Effector CD8-positive, alpha-beta T cell (primary cell): Measurements from ENCODE around the gene SRPK3.

Experiments used
- DNase-seq: peaks from one replicate; lab custom pipeline; 2025; lab: John Stamatoyannopoulos, UW

The SRPK3 gene

GRCh38 chrX:153770601-153771414 lies 10.0 kb upstream of the SRPK3 start:
- no peak for DNase-seq

DNA sequence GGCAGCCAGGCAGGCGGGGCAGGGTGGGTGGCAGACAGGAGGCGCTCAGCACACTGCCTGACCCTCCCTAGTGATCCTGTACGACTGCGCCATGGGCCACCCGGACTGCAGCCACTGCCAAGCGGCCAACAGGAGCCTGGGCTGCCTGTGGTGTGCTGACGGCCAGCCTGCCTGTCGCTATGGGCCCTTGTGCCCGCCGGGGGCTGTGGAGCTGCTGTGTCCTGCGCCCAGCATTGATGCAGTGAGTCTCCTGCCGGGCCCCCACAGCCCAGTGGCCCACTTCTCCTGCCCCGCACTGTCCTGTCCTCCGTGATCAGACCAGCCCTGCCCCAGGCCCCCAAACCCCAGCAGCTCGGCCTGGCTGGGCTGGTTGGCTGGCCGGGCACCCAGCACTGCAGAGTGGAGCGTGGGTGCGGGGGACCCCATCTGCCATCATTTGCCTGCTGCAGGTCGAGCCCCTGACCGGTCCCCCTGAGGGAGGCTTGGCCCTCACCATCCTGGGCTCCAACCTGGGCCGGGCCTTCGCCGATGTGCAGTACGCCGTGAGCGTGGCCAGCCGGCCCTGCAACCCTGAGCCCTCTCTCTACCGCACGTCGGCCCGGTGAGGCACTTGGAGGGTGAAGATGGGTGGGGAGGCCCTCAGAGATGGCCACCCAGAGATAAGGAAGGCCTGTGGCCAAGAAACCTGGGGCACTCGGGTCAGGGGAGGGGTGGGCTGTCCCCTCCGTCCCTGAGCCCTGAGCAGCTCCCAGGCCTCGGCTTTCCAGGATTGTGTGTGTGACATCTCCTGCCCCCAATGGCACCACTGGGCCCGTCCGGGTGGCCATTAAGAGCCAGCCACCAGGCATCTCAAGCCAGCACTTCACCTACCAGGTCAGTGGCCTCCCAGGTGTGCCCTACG lies 9.2 kb upstream of the SRPK3 start:
- no peak for DNase-seq

DNA sequence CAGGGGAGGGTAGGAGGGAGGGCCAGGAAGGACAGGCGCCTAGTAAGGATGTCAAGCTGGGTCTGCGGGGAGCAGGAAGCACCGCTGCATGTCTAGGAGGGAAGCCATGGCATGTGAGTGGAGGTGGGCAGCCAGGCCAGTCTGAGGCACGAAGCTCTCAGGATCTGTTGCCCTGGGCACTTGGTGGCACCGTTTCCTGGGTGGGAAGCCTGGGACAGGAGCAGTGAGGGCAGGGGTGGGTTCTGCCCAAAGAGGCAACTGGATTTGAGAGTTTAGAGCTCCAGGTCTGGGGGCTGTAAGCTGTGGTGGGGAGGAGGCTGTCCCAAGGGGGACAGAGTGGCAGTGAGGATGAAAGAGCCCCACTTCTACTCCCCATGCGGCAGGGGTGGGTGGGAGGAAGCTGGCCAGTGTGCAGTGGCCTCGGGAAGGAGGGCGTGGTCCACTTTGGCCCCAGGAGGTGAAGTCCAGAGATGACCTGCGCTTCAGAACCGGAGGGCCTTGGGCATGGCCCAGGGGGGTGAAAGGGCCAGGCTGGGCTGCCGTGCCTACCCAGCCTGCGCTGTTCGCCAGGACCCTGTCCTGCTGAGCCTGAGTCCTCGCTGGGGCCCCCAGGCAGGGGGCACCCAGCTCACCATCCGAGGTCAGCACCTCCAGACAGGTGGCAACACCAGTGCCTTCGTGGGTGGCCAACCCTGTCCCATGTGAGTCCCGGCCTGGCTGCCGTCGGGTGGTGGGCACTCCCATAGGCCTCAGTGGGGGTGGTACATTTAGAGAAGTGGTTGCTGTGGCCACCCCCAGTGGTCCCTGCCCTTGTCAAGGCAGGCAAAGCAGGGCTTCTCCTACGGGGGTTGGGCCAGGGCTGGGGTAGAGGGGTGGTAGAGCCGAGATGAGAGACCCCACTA lies 8.3 kb upstream of the SRPK3 start:
- no peak for DNase-seq

DNA sequence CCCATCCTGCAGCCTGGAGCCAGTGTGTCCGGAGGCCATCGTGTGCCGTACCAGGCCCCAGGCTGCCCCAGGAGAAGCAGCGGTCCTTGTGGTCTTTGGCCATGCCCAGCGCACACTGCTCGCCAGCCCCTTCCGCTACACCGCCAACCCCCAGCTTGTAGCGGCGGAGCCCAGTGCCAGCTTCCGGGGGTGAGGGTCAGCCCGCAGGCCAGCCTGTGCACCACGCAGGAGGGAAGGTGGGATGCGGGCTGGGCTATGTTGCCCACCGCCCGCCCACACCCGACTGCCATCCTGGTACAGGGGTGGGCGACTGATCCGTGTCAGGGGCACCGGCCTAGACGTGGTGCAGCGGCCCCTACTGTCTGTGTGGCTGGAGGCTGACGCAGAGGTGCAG lies 7.6 kb upstream of the SRPK3 start:
- no peak for DNase-seq

- no peak for DNase-seq
Measured at GRCh38 chrX:153773741-153774575, 6.9 kb upstream of the SRPK3 start.

- DNase-seq, result no peak
Measured at GRCh38 chrX:153774576-153775292, 6.1 kb upstream of the SRPK3 start.

DNA sequence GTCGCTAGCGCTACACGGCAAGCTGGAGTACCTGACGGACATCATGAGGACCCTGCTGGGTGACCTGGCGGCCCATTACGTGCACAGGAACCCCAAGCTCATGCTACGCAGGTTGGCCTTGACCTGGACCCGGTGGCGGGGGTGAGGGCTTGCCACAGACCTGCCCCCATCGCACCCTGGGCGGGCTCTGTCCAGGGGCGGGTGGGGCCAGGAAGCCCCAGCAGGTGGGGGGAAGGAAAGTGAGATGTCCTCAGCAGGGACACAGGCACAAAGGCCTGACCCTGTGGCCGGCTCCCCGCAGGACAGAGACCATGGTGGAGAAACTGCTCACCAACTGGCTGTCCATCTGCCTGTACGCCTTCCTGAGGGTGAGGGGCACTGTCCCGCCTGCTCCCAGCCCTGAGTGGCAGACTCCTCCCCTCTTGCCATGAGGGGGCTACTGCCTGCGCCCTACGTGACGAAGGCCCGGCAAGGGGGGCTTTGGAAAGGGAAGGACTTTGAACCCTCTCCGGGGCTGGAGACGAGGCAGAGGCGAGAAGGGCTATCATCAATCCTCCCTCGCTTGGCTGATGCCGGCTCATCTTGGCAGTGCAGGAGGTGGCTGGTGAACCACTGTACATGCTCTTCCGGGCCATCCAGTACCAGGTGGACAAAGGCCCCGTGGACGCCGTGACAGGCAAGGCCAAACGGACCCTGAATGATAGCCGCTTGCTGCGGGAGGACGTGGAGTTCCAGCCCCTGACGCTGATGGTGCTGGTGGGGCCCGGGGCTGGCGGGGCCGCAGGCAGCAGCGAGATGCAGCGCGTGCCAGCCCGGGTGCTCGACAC lies 5.3 kb upstream of the SRPK3 start:
- DNase-seq, result no peak

GRCh38 chrX:153776120-153776599 lies 4.7 kb upstream of the SRPK3 start:
- no peak for DNase-seq

- DNase-seq, result no peak
Measured at GRCh38 chrX:153776611-153777045, 4.2 kb upstream of the SRPK3 start.

GRCh38 chrX:153777261-153778090 lies 3.4 kb upstream of the SRPK3 start:
- DNase-seq, result no peak

DNA sequence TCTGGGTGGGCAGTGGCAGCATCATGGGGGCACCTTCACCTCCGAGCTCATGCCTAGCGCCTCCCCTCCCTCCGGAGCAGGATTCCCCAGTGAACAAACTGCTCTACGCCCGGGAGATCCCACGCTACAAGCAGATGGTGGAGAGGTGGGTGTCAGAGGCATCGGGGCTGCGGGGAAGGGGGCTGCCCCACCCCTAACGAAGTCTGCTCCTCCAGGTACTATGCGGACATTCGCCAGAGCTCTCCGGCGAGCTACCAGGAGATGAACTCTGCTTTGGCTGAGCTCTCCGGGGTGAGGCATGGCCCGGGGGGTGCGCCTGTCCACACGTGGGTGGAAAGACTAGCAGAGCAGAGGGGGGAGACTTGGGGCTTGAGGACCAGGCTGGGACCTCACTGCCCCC lies 2.7 kb upstream of the SRPK3 start:
- DNase-seq, result no peak

- DNase-seq, result no peak
Measured at GRCh38 chrX:153778684-153779101, 2.1 kb upstream of the SRPK3 start.

GRCh38 chrX:153779891-153780677 lies 757 bp upstream of the SRPK3 start:
- no peak for DNase-seq

- DNase-seq, result no peak
Measured at GRCh38 chrX:153781428-153782047, 697 bp downstream of the SRPK3 start.

DNA sequence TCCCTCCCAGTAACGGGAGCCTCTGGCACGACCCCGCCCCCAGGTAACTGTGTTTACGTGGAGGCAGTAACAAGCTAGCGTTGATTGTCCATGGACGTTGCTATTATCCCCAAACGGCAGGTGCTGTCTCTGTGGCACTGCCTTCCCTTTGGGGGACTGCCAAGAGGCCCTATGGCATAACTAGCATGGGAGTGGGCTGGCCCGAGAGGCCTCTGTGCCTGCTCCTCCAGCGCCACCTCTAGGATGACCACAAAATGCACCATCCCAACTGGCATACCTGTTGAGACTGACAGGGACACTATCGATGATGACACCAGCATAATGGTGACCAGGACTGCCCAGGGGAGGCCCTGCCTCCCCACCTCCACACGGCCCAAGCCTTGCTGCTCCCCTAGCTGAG lies 1.5 kb downstream of the SRPK3 start:
- no peak for DNase-seq

GRCh38 chrX:153782871-153783270 lies 2.0 kb downstream of the SRPK3 start:
- DNase-seq, result no peak

- no peak for DNase-seq
Measured at GRCh38 chrX:153783378-153784013, 2.7 kb downstream of the SRPK3 start.
